ENCODE results near the gene FAM162B.
"Not testable (repeated sequence)": the region's sequence is repeated elsewhere in the genome, so short reads cannot be mapped to it uniquely, and the experiment has no call there.

The FAM162B gene

GRCh38 chr6:116726947-116727346, 38.6 kb downstream of the FAM162B start:
- no peak for DNase-seq (ENCODE audit: low read depth)

DNA sequence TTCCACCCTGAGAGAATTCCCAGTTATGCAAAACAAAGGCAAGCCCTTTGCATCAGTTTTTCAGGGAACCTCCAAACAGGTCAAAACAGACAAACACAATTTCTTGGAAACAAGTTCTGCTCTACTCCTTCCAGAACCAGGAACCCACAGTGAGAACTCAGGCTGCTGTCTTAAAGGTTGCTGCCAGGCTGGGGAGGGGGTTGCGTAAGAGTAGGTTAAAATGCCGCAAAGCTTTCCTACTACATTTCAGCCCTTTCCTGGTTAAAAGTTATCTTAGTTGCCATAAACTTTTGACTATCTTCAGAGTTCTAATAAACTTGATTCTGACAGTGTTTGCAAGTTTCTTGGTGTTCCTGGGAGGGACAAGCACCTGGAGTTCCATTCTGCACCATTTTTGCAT, 50.8 kb downstream of the FAM162B start:
- DNase-seq (ENCODE audit: low read depth), result no peak

DNA sequence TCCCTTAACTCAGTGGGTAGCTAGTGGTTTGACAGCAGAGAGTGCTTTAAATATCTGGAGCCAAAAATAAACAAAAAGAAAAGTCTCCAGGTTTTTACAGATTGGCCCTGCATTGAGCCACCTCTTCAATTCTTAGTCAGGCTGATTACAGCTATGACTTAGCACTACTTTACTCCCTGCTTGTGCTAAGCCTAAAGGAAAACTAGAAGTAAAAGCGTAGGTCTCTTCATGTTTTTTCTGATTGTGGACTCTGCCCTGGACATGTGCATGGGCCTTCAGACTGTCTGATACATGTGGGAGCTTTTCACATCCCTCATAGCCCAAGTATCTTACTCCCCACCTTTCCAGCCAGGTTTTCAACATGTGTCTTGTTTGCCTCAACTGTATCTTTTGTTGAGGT, 51.2 kb downstream of the FAM162B start:
- no peak for DNase-seq (ENCODE audit: low read depth)

DNA sequence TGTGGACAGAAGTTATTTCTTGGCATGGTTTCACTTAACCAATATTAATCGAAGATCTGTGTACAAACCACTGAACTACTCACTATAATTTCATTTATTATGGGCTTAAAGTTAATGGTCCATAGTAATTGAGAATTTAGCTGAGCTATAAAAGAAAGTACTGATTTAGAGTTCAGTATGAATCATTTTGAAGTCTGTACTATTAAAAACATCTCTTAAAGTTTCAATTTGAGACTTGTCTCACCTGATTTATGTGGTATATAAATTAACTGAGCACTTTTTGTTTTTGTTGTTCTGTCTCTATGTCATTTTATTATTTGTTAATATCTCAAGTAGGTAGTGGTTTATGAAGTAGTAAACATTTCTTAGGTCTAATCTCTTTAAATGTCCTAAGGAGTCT, 59.6 kb downstream of the FAM162B start:
- DNase-seq (ENCODE audit: low read depth), result no peak

DNA sequence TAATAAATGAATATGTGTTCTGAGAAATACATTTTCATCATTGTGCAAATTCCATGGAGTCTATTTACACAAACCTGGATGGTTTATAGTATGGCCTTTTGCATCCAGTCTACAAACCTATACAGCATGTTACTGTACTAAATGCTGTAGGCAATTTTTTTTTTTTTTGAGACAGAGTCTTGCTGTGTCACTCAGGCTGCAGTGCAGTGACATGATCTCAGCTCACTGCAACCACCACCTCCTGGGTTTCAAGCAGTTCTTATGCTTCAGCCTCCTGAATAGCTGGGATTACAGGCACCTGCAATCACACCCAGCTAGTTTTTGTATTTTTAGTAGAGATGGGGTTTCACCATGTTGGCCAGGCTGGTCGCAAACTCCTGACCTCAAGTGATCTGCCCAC, 61.6 kb downstream of the FAM162B start:
- DNase-seq (ENCODE audit: low read depth), result not testable (repeated sequence)
